ENCODE data around the gene THOC6. TPM values are rescaled to one million over a fixed set of nuclear protein-coding genes. Genes with fewer than 3 reads are reported as not detected.

The THOC6 gene
- total and polyA plus RNA-seq, 2 donors (not counting 3 experiments of a cell fraction or from before 2014, with no cell fraction given): 23.9 to 39.3 TPM

DNA sequence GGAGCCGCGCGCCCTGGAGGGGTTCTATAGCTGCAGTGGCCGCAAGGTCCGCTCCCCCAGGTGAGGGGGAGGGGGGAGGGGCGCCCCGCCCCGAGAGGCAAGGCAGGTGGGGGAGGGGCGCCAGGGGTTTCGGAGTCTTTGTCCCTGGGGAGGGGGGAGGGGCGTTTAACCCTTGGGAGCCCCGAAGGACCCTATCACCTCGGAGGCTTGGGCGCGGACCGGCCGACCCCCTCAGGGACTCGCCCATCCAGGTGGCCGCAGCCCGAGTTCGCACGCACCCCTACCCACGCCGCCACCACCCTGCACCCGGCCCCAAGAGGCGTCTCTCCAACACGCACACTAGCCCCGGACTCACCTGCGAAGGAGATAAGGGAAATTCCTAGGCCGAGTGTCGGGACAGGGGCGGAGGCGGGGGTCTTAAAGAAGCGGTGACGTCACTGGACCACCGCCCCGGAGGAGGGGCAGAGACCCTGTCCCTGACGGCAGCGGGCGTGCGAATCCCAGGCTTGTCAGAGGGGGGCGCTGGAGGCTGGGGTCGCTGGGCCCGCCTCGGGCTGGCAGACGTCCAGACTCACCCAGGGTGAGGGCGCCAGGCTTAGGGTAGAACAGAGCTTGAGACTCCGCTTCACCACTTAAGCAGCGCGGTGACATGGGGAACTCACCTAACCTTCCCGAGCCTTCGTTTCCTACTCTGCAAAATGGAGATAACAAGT, 5.9 kb upstream of the THOC6 start, which contains the start of gene CLDN6:
Gene CLDN6, minus strand, starts transcription at position 390 of the 713 bp plus-strand sequence. CDS start 2,162 bp downstream, outside the sequence.
- no peak within 1 kb of the TSS for H3K4me2 ChIP-seq (ENCODE audit: insufficient read depth, low read length)
- BruUV-seq (replicated peaks): no TSS peak
- no peak for TF ChIP-seq GATA2 (IDR thresholded peaks at IDR 0.05; ENCODE audit: insufficient read depth, insufficient read length, low read depth, low read length)
- TF ChIP-seq, protein P1, sequence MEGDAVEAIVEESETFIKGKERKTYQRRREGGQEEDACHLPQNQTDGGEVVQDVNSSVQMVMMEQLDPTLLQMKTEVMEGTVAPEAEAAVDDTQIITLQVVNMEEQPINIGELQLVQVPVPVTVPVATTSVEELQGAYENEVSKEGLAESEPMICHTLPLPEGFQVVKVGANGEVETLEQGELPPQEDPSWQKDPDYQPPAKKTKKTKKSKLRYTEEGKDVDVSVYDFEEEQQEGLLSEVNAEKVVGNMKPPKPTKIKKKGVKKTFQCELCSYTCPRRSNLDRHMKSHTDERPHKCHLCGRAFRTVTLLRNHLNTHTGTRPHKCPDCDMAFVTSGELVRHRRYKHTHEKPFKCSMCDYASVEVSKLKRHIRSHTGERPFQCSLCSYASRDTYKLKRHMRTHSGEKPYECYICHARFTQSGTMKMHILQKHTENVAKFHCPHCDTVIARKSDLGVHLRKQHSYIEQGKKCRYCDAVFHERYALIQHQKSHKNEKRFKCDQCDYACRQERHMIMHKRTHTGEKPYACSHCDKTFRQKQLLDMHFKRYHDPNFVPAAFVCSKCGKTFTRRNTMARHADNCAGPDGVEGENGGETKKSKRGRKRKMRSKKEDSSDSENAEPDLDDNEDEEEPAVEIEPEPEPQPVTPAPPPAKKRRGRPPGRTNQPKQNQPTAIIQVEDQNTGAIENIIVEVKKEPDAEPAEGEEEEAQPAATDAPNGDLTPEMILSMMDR (IDR thresholded peaks at IDR 0.05; ENCODE audit: extremely low read depth in 1 of 2, insufficient read depth in 1 of 2, low read depth in 1 of 2, low read length in 2 of 2): peak; percentile 50 to 65
- TF ChIP-seq, protein P2, sequence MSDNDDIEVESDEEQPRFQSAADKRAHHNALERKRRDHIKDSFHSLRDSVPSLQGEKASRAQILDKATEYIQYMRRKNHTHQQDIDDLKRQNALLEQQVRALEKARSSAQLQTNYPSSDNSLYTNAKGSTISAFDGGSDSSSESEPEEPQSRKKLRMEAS (IDR thresholded peaks at IDR 0.05; ENCODE audit: insufficient read depth, insufficient read length): no peak
- POLR2A ChIA-PET: interaction anchor here (0.6 kb wide), 1 partner anchor 1459 kb away, joined by 9 read pairs; no protein-coding TSS in a partner anchor
- intact Hi-C loops (cut with micrococcal nuclease): no loop called here
- DNase-seq (ENCODE audit: low read depth, low spot score): peak; percentile 38
- peaks cover 8% of the 10 kb centered on the region in 2 experiments for H3K27me3 ChIP-seq (ENCODE audit: control insufficient read depth in 2 of 2, insufficient read depth in 2 of 2, low read length in 2 of 2)
- no peaks in the 10 kb centered on the region for H3K9me3 ChIP-seq (replicated peaks; ENCODE audit: control insufficient read depth, insufficient read depth, low read length)
- H4K20me1 ChIP-seq (replicated peaks; ENCODE audit: control insufficient read depth, extremely low read depth, insufficient read depth, low read length): no peaks in the 10 kb centered on the region
- dilution Hi-C loops (cut with MboI; ENCODE audit: extremely low pct_ligation_motif_present, low sequenced_read_pairs): no loop called here
- peaks cover 10% of the 10 kb centered on the region for H3K4me1 ChIP-seq (ENCODE audit: control insufficient read depth, extremely low read depth, insufficient read depth, low read length)
- H3K9ac ChIP-seq (replicated peaks; ENCODE audit: extremely low read depth, insufficient read depth, low read length): no peak within 1 kb of the TSS
- peaks cover 2% of the 10 kb centered on the region for H3K79me2 ChIP-seq (ENCODE audit: control insufficient read depth, insufficient read depth, low read length)
- no peak within 1 kb of the TSS for H3K27ac ChIP-seq (ENCODE audit: insufficient read depth, low read depth, low read length)
- no peak within 1 kb of the TSS for H3K4me3 ChIP-seq (replicated peaks in 1 of 3; ENCODE audit: insufficient read depth in 1 of 3, low read depth in 1 of 3, low read length in 3 of 3)
- H3K36me3 ChIP-seq (ENCODE audit: control insufficient read depth in 2 of 2, extremely low read depth in 1 of 2, insufficient read depth in 2 of 2, low read length in 2 of 2): no peaks in the 10 kb centered on the region
- no peaks in the 10 kb centered on the region for H3K9me1 ChIP-seq (replicated peaks; ENCODE audit: control insufficient read depth, extremely low read depth, insufficient read depth, low read length)
- CTCF ChIA-PET: interaction anchor here (3.1 to 6.1 kb wide), 2 partner anchors 10 to 13 kb away, joined by 30 to 52 read pairs; no protein-coding TSS in a partner anchor
- H2AFZ ChIP-seq (ENCODE audit: low read depth, low read length): no peak within 1 kb of the TSS
- no peak for FAIRE-seq

Data from endothelial cell of umbilical vein (primary cell).